ENCODE measurements around the gene COL15A1.

DNA sequence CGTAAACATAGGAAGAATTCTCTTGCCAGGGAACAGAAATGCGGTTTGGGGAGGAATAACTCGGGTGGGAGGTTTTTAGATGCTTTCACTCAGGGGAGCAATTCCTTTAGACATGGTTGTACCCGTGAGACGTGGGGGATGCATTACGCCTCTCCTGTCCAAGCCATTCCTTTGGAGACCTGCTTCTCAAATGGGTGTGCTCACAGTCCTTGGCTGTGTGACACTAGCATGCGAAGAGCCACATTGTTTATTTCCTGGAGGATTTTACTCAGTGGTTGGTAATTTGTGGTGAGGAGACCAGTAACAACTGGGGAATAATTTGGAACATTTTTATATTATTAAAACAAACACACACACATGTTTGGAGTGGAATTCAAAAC lies 18.5 kb downstream of the COL15A1 start:
- TF ChIP-seq, protein P1, sequence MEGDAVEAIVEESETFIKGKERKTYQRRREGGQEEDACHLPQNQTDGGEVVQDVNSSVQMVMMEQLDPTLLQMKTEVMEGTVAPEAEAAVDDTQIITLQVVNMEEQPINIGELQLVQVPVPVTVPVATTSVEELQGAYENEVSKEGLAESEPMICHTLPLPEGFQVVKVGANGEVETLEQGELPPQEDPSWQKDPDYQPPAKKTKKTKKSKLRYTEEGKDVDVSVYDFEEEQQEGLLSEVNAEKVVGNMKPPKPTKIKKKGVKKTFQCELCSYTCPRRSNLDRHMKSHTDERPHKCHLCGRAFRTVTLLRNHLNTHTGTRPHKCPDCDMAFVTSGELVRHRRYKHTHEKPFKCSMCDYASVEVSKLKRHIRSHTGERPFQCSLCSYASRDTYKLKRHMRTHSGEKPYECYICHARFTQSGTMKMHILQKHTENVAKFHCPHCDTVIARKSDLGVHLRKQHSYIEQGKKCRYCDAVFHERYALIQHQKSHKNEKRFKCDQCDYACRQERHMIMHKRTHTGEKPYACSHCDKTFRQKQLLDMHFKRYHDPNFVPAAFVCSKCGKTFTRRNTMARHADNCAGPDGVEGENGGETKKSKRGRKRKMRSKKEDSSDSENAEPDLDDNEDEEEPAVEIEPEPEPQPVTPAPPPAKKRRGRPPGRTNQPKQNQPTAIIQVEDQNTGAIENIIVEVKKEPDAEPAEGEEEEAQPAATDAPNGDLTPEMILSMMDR (IDR thresholded peaks at IDR 0.05; ENCODE audit: low read depth, low read length) = no peak
- TF ChIP-seq POLR2A (IDR thresholded peaks at IDR 0.05; ENCODE audit: extremely low read depth, insufficient read length) = no peak
